GM12878 (cell line): ENCODE results near the gene TMEM63C.

ENCODE experiments used
- BHLHE40 ChIP-seq, 2 experiments: fragments of 450-650 bp in 1 of 2; IDR thresholded peaks; 2 replicates each; pipeline ENCODE4 v1.6.1; 2011 to 2017; ENCODE audit warnings: low read depth in 2 of 2, borderline replicate concordance in 1 of 2, improper control_type of control experiment in 1 of 2, low read length in 1 of 2, mild to moderate bottlenecking in 1 of 2
- CTCF ChIP-seq, 3 experiments: IDR thresholded peaks in 2 of 3; conservative IDR thresholded peaks in 1 of 3; 2 replicates each; pipeline ENCODE4 v1.5.1; 2011; ENCODE audit warnings: low read depth in 3 of 3, low read length in 3 of 3, mild to moderate bottlenecking in 3 of 3, control low read depth in 2 of 3, moderate library complexity in 2 of 3, inconsistent platforms in 1 of 3, mixed read lengths in 1 of 3; ENCODE audit not compliant: control insufficient read depth in 2 of 3, insufficient read depth in 1 of 3; ENCODE audit errors: extremely low read depth in 1 of 3
- E4F1 ChIP-seq: fragments of 450-650 bp; IDR thresholded peaks from 2 replicates; pipeline ENCODE4 v1.6.1; 2018; ENCODE audit warnings: borderline replicate concordance, mild to moderate bottlenecking; ENCODE audit not compliant: partially characterized antibody
- FOXK2 ChIP-seq: fragments of 450-650 bp; IDR thresholded peaks from 2 replicates; pipeline ENCODE4 v1.6.1; 2017; ENCODE audit warnings: mild to moderate bottlenecking, moderate library complexity
- POLR2AphosphoS5 ChIP-seq: IDR thresholded peaks from 2 replicates; pipeline ENCODE4 v1.6.1; 2011; ENCODE audit warnings: mild to moderate bottlenecking, low read length, inconsistent platforms
- REST ChIP-seq: IDR thresholded peaks from 2 replicates; pipeline ENCODE4 v1.6.1; 2012; ENCODE audit warnings: mild to moderate bottlenecking, low read depth, low read length
- RFX5 ChIP-seq: IDR thresholded peaks from 2 replicates; pipeline ENCODE4 v1.6.1; 2011; ENCODE audit warnings: low read depth, low read length, improper control_type of control experiment
- SPI1 ChIP-seq: IDR thresholded peaks from 2 replicates; pipeline ENCODE4 v1.6.1; 2011; ENCODE audit warnings: low read depth, mild to moderate bottlenecking, low read length, moderate library complexity, borderline replicate concordance; ENCODE audit not compliant: insufficient read depth
- ZNF24 ChIP-seq: fragments of 450-650 bp; IDR thresholded peaks from 2 replicates; pipeline ENCODE4 v1.6.1; 2017; ENCODE audit warnings: antibody characterized with exemption, mild to moderate bottlenecking

GRCh38 chr14:77306851-77307496, 125.4 kb downstream of the TMEM63C start:
- TF ChIP-seq BHLHE40 (IDR thresholded peaks at IDR 0.05; ENCODE audit: borderline replicate concordance in 1 of 2, low read depth in 2 of 2, low read length in 1 of 2) (no peak), REST (no peak), CTCF (IDR thresholded peaks at IDR 0.05 in 2 of 3, conservative IDR thresholded peaks at IDR 0.05 in 1 of 3; ENCODE audit: control insufficient read depth in 2 of 3, extremely low read depth in 1 of 3, insufficient read depth in 1 of 3, low read depth in 3 of 3, low read length in 3 of 3) (no peak), SPI1 (no peak), E4F1 (no peak), FOXK2 (no peak), ZNF24 (no peak), POLR2AphosphoS5 (no peak), RFX5 (no peak)
